GM21423 (cell line): ENCODE results near the gene TMEM91.
"Not testable (repeated sequence)": the region's sequence is repeated elsewhere in the genome, so short reads cannot be mapped to it uniquely, and the experiment has no call there.

Experiments used
- ATAC-seq: cut with Tn5 transposase; IDR thresholded peaks from one replicate; pipeline ENCODE4 v1.9.1; 2021; ENCODE audit warnings: mild to moderate bottlenecking, moderate library complexity; ENCODE audit not compliant: unreplicated experiment

TMEM91 gene

GRCh38 chr19:41352609-41353465, 23.5 kb upstream of the TMEM91 start:
- no peak for ATAC-seq

GRCh38 chr19:41353466-41354342, 22.6 kb upstream of the TMEM91 start, which contains the start of gene TGFB1:
TSS of gene TGFB1 (minus strand) at chr19:41353922. CDS start at chr19:41353044, 878 bp downstream.
- peak; percentile 36 for ATAC-seq

GRCh38 chr19:41354343-41354953, 21.9 kb upstream of the TMEM91 start:
- ATAC-seq = no peak

GRCh38 chr19:41355035-41355434, 21.3 kb upstream of the TMEM91 start:
- ATAC-seq = no peak

GRCh38 chr19:41355802-41356201, 20.5 kb upstream of the TMEM91 start:
- ATAC-seq = no peak

GRCh38 chr19:41356984-41357739, 19.2 kb upstream of the TMEM91 start:
- ATAC-seq = no peak

- ATAC-seq = no peak
Observed at GRCh38 chr19:41357746-41358145, 18.6 kb upstream of the TMEM91 start.

GRCh38 chr19:41359741-41360140, 16.6 kb upstream of the TMEM91 start:
- no peak for ATAC-seq

- no peak for ATAC-seq
Observed at GRCh38 chr19:41362143-41362847, 14.0 kb upstream of the TMEM91 start.

- no peak for ATAC-seq
Observed at GRCh38 chr19:41363371-41363752, 13.0 kb upstream of the TMEM91 start.

GRCh38 chr19:41363753-41364523, 12.4 kb upstream of the TMEM91 start, which contains the start of gene B9D2:
TSS of gene B9D2 (minus strand) at chr19:41364149. CDS start at chr19:41363519, 630 bp downstream.
- ATAC-seq = peak; percentile 82

GRCh38 chr19:41364524-41365391, 11.6 kb upstream of the TMEM91 start:
- ATAC-seq = no peak

GRCh38 chr19:41366089-41366488, 10.2 kb upstream of the TMEM91 start:
- ATAC-seq = no peak

- peak; percentile 29 for ATAC-seq
Observed at GRCh38 chr19:41367848-41368301, 8.5 kb upstream of the TMEM91 start.

GRCh38 chr19:41369769-41370168, 6.6 kb upstream of the TMEM91 start:
- no peak for ATAC-seq

- ATAC-seq = not testable (repeated sequence)
Observed at GRCh38 chr19:41371119-41371518, 5.2 kb upstream of the TMEM91 start.

GRCh38 chr19:41371541-41371940, 4.8 kb upstream of the TMEM91 start:
- no peak for ATAC-seq

- ATAC-seq = no peak
Observed at GRCh38 chr19:41372501-41372900, 3.8 kb upstream of the TMEM91 start.
